ENCODE results near the gene TMEM39B. TPM values are rescaled to one million over a fixed set of nuclear protein-coding genes. Genes with fewer than 3 reads are reported as not detected.

TMEM39B gene
- total RNA-seq, 1 experiment from 2014 or later = 22.8 TPM

DNA sequence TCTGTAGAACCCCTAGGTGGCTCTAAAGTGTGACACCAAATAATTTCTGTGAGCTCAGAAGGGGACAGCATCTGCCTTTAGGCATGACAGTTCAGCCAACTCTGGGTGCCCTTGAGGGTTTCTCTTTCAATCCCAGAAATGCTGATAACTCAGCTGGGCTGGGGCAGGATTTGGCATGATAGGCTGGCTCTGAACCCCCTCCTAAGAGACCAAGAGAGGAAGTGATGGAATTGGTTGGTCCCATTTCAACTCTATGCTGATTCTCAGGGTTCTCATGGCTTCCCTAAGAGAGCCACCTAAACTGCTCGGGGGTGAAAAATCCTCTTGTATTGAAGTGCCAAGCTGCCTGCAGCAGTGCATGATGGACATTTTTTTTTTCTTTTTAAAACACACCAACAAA, 28.5 kb upstream of the TMEM39B start:
- Histone ChIP-seq H3K4me2 (ENCODE audit: low read length) (no peak overlapping the region), H3K9ac (ENCODE audit: low read length) (no peak overlapping the region), H3K9me3 (ENCODE audit: control insufficient read depth in 1 of 2, insufficient read depth in 1 of 2, low read depth in 1 of 2, low read length in 2 of 2) (no peaks in the 10 kb centered on the region), H3K4me3 (replicated peaks in 1 of 2; ENCODE audit: low read depth in 1 of 2, low read length in 2 of 2) (no peak overlapping the region), H3K4me1 (ENCODE audit: control insufficient read depth in 1 of 2, insufficient read depth in 2 of 2, low read length in 2 of 2) (no peaks in the 10 kb centered on the region), H3K36me3 (ENCODE audit: control insufficient read depth in 1 of 2, insufficient read depth in 2 of 2, low read length in 2 of 2) (peaks cover 72 to 76% of the 10 kb centered on the region in 2 experiments), H3K27ac (ENCODE audit: low read depth, low read length) (no peak overlapping the region), H2AFZ (ENCODE audit: low read depth, low read length, poor library complexity, severe bottlenecking) (no peak overlapping the region), H3K9me2 (ENCODE audit: insufficient read depth) (no peaks in the 10 kb centered on the region), H4K20me1 (ENCODE audit: insufficient read depth) (0 out of 2 replicates have a peak, but pooled peaks cover 6% of the 10 kb centered on the region), H3K79me2 (ENCODE audit: insufficient read depth, low read length) (peaks cover 51% of the 10 kb centered on the region), H3K27me3 (ENCODE audit: insufficient read depth, low read length) (no peaks in the 10 kb centered on the region)
- ChIA-PET RAD21 (ENCODE audit: low non-redundant PET in 1 of 2, low total read pairs in 2 of 2, uncharacterized antibody in 2 of 2, unreplicated experiment in 2 of 2) (interaction anchor here in 1 of 2 experiments (0.9 kb wide), 1 partner anchor 19 kb away, joined by 3 read pairs; no protein-coding TSS in a partner anchor), POLR2A (no interaction called here), CTCF (interaction anchor here (1.2 kb wide), 1 partner anchor 66 kb away, joined by 3 read pairs; no protein-coding TSS in a partner anchor)
- TF ChIP-seq, protein P1, sequence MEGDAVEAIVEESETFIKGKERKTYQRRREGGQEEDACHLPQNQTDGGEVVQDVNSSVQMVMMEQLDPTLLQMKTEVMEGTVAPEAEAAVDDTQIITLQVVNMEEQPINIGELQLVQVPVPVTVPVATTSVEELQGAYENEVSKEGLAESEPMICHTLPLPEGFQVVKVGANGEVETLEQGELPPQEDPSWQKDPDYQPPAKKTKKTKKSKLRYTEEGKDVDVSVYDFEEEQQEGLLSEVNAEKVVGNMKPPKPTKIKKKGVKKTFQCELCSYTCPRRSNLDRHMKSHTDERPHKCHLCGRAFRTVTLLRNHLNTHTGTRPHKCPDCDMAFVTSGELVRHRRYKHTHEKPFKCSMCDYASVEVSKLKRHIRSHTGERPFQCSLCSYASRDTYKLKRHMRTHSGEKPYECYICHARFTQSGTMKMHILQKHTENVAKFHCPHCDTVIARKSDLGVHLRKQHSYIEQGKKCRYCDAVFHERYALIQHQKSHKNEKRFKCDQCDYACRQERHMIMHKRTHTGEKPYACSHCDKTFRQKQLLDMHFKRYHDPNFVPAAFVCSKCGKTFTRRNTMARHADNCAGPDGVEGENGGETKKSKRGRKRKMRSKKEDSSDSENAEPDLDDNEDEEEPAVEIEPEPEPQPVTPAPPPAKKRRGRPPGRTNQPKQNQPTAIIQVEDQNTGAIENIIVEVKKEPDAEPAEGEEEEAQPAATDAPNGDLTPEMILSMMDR (IDR thresholded peaks at IDR 0.05 in 2 of 3, conservative IDR thresholded peaks at IDR 0.05 in 1 of 3; ENCODE audit: borderline replicate concordance in 1 of 3, insufficient read depth in 1 of 3, low read depth in 2 of 3, low read length in 2 of 3) = no peak
- TF ChIP-seq TCF7L2 (IDR thresholded peaks at IDR 0.05; ENCODE audit: borderline replicate concordance, extremely low read depth, insufficient read depth, insufficient read length) = no peak
- no peak for TF ChIP-seq ZNF274 (IDR thresholded peaks at IDR 0.05; ENCODE audit: low read depth, low read length)
- TF ChIP-seq, protein P2, sequence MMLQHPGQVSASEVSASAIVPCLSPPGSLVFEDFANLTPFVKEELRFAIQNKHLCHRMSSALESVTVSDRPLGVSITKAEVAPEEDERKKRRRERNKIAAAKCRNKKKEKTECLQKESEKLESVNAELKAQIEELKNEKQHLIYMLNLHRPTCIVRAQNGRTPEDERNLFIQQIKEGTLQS (IDR thresholded peaks at IDR 0.05) = no peak
- TF ChIP-seq, protein P3, sequence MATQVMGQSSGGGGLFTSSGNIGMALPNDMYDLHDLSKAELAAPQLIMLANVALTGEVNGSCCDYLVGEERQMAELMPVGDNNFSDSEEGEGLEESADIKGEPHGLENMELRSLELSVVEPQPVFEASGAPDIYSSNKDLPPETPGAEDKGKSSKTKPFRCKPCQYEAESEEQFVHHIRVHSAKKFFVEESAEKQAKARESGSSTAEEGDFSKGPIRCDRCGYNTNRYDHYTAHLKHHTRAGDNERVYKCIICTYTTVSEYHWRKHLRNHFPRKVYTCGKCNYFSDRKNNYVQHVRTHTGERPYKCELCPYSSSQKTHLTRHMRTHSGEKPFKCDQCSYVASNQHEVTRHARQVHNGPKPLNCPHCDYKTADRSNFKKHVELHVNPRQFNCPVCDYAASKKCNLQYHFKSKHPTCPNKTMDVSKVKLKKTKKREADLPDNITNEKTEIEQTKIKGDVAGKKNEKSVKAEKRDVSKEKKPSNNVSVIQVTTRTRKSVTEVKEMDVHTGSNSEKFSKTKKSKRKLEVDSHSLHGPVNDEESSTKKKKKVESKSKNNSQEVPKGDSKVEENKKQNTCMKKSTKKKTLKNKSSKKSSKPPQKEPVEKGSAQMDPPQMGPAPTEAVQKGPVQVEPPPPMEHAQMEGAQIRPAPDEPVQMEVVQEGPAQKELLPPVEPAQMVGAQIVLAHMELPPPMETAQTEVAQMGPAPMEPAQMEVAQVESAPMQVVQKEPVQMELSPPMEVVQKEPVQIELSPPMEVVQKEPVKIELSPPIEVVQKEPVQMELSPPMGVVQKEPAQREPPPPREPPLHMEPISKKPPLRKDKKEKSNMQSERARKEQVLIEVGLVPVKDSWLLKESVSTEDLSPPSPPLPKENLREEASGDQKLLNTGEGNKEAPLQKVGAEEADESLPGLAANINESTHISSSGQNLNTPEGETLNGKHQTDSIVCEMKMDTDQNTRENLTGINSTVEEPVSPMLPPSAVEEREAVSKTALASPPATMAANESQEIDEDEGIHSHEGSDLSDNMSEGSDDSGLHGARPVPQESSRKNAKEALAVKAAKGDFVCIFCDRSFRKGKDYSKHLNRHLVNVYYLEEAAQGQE (IDR thresholded peaks at IDR 0.05; ENCODE audit: low read depth) = no peak
- TF ChIP-seq, protein P4, sequence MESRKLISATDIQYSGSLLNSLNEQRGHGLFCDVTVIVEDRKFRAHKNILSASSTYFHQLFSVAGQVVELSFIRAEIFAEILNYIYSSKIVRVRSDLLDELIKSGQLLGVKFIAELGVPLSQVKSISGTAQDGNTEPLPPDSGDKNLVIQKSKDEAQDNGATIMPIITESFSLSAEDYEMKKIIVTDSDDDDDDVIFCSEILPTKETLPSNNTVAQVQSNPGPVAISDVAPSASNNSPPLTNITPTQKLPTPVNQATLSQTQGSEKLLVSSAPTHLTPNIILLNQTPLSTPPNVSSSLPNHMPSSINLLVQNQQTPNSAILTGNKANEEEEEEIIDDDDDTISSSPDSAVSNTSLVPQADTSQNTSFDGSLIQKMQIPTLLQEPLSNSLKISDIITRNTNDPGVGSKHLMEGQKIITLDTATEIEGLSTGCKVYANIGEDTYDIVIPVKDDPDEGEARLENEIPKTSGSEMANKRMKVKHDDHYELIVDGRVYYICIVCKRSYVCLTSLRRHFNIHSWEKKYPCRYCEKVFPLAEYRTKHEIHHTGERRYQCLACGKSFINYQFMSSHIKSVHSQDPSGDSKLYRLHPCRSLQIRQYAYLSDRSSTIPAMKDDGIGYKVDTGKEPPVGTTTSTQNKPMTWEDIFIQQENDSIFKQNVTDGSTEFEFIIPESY (IDR thresholded peaks at IDR 0.05; ENCODE audit: extremely low read depth, insufficient replicate concordance, low read length) = no peak
- TF ChIP-seq JUND (IDR thresholded peaks at IDR 0.05) = no peak
- TF ChIP-seq FOSL1 (IDR thresholded peaks at IDR 0.05; ENCODE audit: low read depth) = no peak
- no peak for TF ChIP-seq POLR2A (IDR thresholded peaks at IDR 0.05; ENCODE audit: borderline replicate concordance, extremely low read depth, insufficient read depth, insufficient read length)
- TF ChIP-seq EZH2 (IDR thresholded peaks at IDR 0.05) = no peak
- TF ChIP-seq YY1 (IDR thresholded peaks at IDR 0.05; ENCODE audit: extremely low read depth, insufficient replicate concordance, low read depth, low read length) = no peak
- no peak for TF ChIP-seq CBX3 (IDR thresholded peaks at IDR 0.05; ENCODE audit: low read depth)
- TF ChIP-seq RAD21 (IDR thresholded peaks at IDR 0.05; ENCODE audit: low read depth) = no peak
- intact Hi-C loops (cut with micrococcal nuclease) = no loop called here
- BruUV-seq (replicated peaks) = no TSS peak
- ATAC-seq (no peak), DNase-seq (ENCODE audit: low read depth, low spot score) (no peak)

All from HCT116 (cell line).